ENCODE data around the gene FAM53A. TPM values are rescaled to one million over a fixed set of nuclear protein-coding genes. Genes with fewer than 3 reads are reported as not detected.

Gene FAM53A
- total RNA-seq, 1 experiment from 2014 or later, result 1.5 TPM

- Histone ChIP-seq H3K4me1 (ENCODE audit: low read length) (no peaks in the 10 kb centered on the region), H3K79me2 (ENCODE audit: low read length) (no peaks in the 10 kb centered on the region), H3K4me3 (ENCODE audit: low read length) (no peak overlapping the region), H3K9me2 (replicated peaks; ENCODE audit: insufficient read depth, low read length) (no peaks in the 10 kb centered on the region), H3K36me3 (ENCODE audit: insufficient read depth, low read length) (no peaks in the 10 kb centered on the region), H3K9ac (ENCODE audit: low read length) (no peak overlapping the region), H3K27me3 (ENCODE audit: low read length) (no peaks in the 10 kb centered on the region), H2AFZ (ENCODE audit: low read length) (no peak overlapping the region), H3K27ac (ENCODE audit: low read length) (no peak overlapping the region), H3K9me3 (ENCODE audit: low read length) (no peaks in the 10 kb centered on the region; the same call in 1 of the 2 replicates), H3K4me2 (ENCODE audit: low read depth, low read length, poor library complexity, severe bottlenecking) (no peak overlapping the region), H4K20me1 (ENCODE audit: insufficient read depth, low read depth, low read length) (no peaks in the 10 kb centered on the region)
- DNase-seq, result no peak
Observed at GRCh38 chr4:1661695-1662094, 22.4 kb downstream of the FAM53A start.

GRCh38 chr4:1660948-1661677 is 23.0 kb downstream of the FAM53A start:
- Histone ChIP-seq H3K27me3 (ENCODE audit: low read length) (no peaks in the 10 kb centered on the region), H3K36me3 (ENCODE audit: insufficient read depth, low read length) (no peaks in the 10 kb centered on the region), H4K20me1 (ENCODE audit: insufficient read depth, low read depth, low read length) (no peaks in the 10 kb centered on the region), H3K9me3 (ENCODE audit: low read length) (no peaks in the 10 kb centered on the region), H3K27ac (ENCODE audit: low read length) (no peak overlapping the region), H2AFZ (ENCODE audit: low read length) (no peak overlapping the region), H3K4me2 (ENCODE audit: low read depth, low read length, poor library complexity, severe bottlenecking) (no peak overlapping the region), H3K9ac (ENCODE audit: low read length) (no peak overlapping the region), H3K4me3 (ENCODE audit: low read length) (no peak overlapping the region), H3K4me1 (ENCODE audit: low read length) (no peaks in the 10 kb centered on the region), H3K79me2 (ENCODE audit: low read length) (no peaks in the 10 kb centered on the region), H3K9me2 (replicated peaks; ENCODE audit: insufficient read depth, low read length) (no peaks in the 10 kb centered on the region)
- DNase-seq, result no peak

GRCh38 chr4:1659104-1660043 is 24.7 kb downstream of the FAM53A start:
- Histone ChIP-seq H4K20me1 (ENCODE audit: insufficient read depth, low read depth, low read length) (no peaks in the 10 kb centered on the region), H3K9ac (ENCODE audit: low read length) (no peak overlapping the region), H3K27me3 (ENCODE audit: low read length) (no peaks in the 10 kb centered on the region), H3K36me3 (ENCODE audit: insufficient read depth, low read length) (no peaks in the 10 kb centered on the region), H3K79me2 (ENCODE audit: low read length) (no peaks in the 10 kb centered on the region), H3K4me1 (ENCODE audit: low read length) (no peaks in the 10 kb centered on the region), H3K9me3 (ENCODE audit: low read length) (no peaks in the 10 kb centered on the region), H3K27ac (ENCODE audit: low read length) (no peak overlapping the region), H3K4me2 (ENCODE audit: low read depth, low read length, poor library complexity, severe bottlenecking) (no peak overlapping the region), H3K9me2 (replicated peaks; ENCODE audit: insufficient read depth, low read length) (no peaks in the 10 kb centered on the region), H2AFZ (ENCODE audit: low read length) (no peak overlapping the region), H3K4me3 (ENCODE audit: low read length) (no peak overlapping the region)
- no peak for DNase-seq

GRCh38 chr4:1658581-1658980 is 25.5 kb downstream of the FAM53A start:
- Histone ChIP-seq H3K36me3 (ENCODE audit: insufficient read depth, low read length) (no peaks in the 10 kb centered on the region), H3K9me3 (ENCODE audit: low read length) (no peaks in the 10 kb centered on the region), H3K4me3 (ENCODE audit: low read length) (no peak overlapping the region), H3K9ac (ENCODE audit: low read length) (no peak overlapping the region), H4K20me1 (ENCODE audit: insufficient read depth, low read depth, low read length) (no peaks in the 10 kb centered on the region), H3K27me3 (ENCODE audit: low read length) (no peaks in the 10 kb centered on the region), H3K79me2 (ENCODE audit: low read length) (no peaks in the 10 kb centered on the region), H3K27ac (ENCODE audit: low read length) (no peak overlapping the region), H3K4me2 (ENCODE audit: low read depth, low read length, poor library complexity, severe bottlenecking) (no peak overlapping the region), H2AFZ (ENCODE audit: low read length) (no peak overlapping the region), H3K4me1 (ENCODE audit: low read length) (no peaks in the 10 kb centered on the region), H3K9me2 (replicated peaks; ENCODE audit: insufficient read depth, low read length) (no peaks in the 10 kb centered on the region)
- DNase-seq, result no peak

GRCh38 chr4:1658146-1658545 is 26.0 kb downstream of the FAM53A start:
- H4K20me1 ChIP-seq (ENCODE audit: insufficient read depth, low read depth, low read length), result no peaks in the 10 kb centered on the region
- H3K4me2 ChIP-seq (ENCODE audit: low read depth, low read length, poor library complexity, severe bottlenecking), result no peak overlapping the region
- H3K9me2 ChIP-seq (replicated peaks; ENCODE audit: insufficient read depth, low read length), result no peaks in the 10 kb centered on the region
- H3K9ac ChIP-seq (ENCODE audit: low read length), result no peak overlapping the region
- no peaks in the 10 kb centered on the region for H3K36me3 ChIP-seq (ENCODE audit: insufficient read depth, low read length)
- no peaks in the 10 kb centered on the region for H3K79me2 ChIP-seq (ENCODE audit: low read length)
- H3K9me3 ChIP-seq (ENCODE audit: low read length), result no peaks in the 10 kb centered on the region
- no peaks in the 10 kb centered on the region for H3K27me3 ChIP-seq (ENCODE audit: low read length)
- no peak for DNase-seq
- no peak overlapping the region for H2AFZ ChIP-seq (ENCODE audit: low read length)
- no peak overlapping the region for H3K27ac ChIP-seq (ENCODE audit: low read length)
- no peaks in the 10 kb centered on the region for H3K4me1 ChIP-seq (ENCODE audit: low read length)
- H3K4me3 ChIP-seq (ENCODE audit: low read length), result no peak overlapping the region

GRCh38 chr4:1656986-1657385 is 27.1 kb downstream of the FAM53A start:
- Histone ChIP-seq H4K20me1 (ENCODE audit: insufficient read depth, low read depth, low read length) (no peaks in the 10 kb centered on the region), H2AFZ (ENCODE audit: low read length) (no peak overlapping the region), H3K36me3 (ENCODE audit: insufficient read depth, low read length) (no peaks in the 10 kb centered on the region), H3K4me1 (ENCODE audit: low read length) (no peaks in the 10 kb centered on the region), H3K79me2 (ENCODE audit: low read length) (no peaks in the 10 kb centered on the region), H3K27ac (ENCODE audit: low read length) (no peak overlapping the region), H3K9me3 (ENCODE audit: low read length) (peaks cover 6% of the 10 kb centered on the region; the same call in 1 of the 2 replicates), H3K9me2 (replicated peaks; ENCODE audit: insufficient read depth, low read length) (no peaks in the 10 kb centered on the region), H3K4me2 (ENCODE audit: low read depth, low read length, poor library complexity, severe bottlenecking) (no peak overlapping the region), H3K4me3 (ENCODE audit: low read length) (no peak overlapping the region), H3K9ac (ENCODE audit: low read length) (no peak overlapping the region), H3K27me3 (ENCODE audit: low read length) (no peaks in the 10 kb centered on the region)
- DNase-seq, result no peak

- H3K9ac ChIP-seq (ENCODE audit: low read length), result no peak overlapping the region
- H3K27me3 ChIP-seq (ENCODE audit: low read length), result no peaks in the 10 kb centered on the region
- H3K4me1 ChIP-seq (ENCODE audit: low read length), result no peaks in the 10 kb centered on the region
- DNase-seq, result no peak
- no peaks in the 10 kb centered on the region for H3K36me3 ChIP-seq (ENCODE audit: insufficient read depth, low read length)
- no peak overlapping the region for H3K4me2 ChIP-seq (ENCODE audit: low read depth, low read length, poor library complexity, severe bottlenecking)
- peaks cover 6% of the 10 kb centered on the region; the same call in 1 of the 2 replicates for H3K9me3 ChIP-seq (ENCODE audit: low read length)
- no peaks in the 10 kb centered on the region for H3K79me2 ChIP-seq (ENCODE audit: low read length)
- no peak overlapping the region for H2AFZ ChIP-seq (ENCODE audit: low read length)
- no peaks in the 10 kb centered on the region for H4K20me1 ChIP-seq (ENCODE audit: insufficient read depth, low read depth, low read length)
- no peak overlapping the region for H3K27ac ChIP-seq (ENCODE audit: low read length)
- no peak overlapping the region for H3K4me3 ChIP-seq (ENCODE audit: low read length)
- no peaks in the 10 kb centered on the region for H3K9me2 ChIP-seq (replicated peaks; ENCODE audit: insufficient read depth, low read length)
Observed at GRCh38 chr4:1656132-1656531, 28.0 kb downstream of the FAM53A start.

- Histone ChIP-seq H3K4me1 (ENCODE audit: low read length) (no peaks in the 10 kb centered on the region), H3K4me3 (ENCODE audit: low read length) (no peak overlapping the region), H3K9ac (ENCODE audit: low read length) (no peak overlapping the region), H3K4me2 (ENCODE audit: low read depth, low read length, poor library complexity, severe bottlenecking) (no peak overlapping the region), H3K27me3 (ENCODE audit: low read length) (no peaks in the 10 kb centered on the region), H3K27ac (ENCODE audit: low read length) (no peak overlapping the region), H3K9me3 (ENCODE audit: low read length) (peaks cover 6% of the 10 kb centered on the region; the same call in 1 of the 2 replicates), H3K79me2 (ENCODE audit: low read length) (no peaks in the 10 kb centered on the region), H4K20me1 (ENCODE audit: insufficient read depth, low read depth, low read length) (no peaks in the 10 kb centered on the region), H3K36me3 (ENCODE audit: insufficient read depth, low read length) (no peaks in the 10 kb centered on the region), H3K9me2 (replicated peaks; ENCODE audit: insufficient read depth, low read length) (no peaks in the 10 kb centered on the region), H2AFZ (ENCODE audit: low read length) (no peak overlapping the region)
- no peak for DNase-seq
Observed at GRCh38 chr4:1655676-1656075, 28.4 kb downstream of the FAM53A start.
